Epithelial cell of proximal tubule (primary cell): ENCODE results near the gene FRMPD4. TPM values are rescaled to one million over a fixed set of nuclear protein-coding genes. Genes with fewer than 3 reads are reported as not detected.

Experiments
- DNase-seq: peaks from one replicate; pipeline ENCODE4 v3.0.0-alpha.2; 2011; ENCODE audit warnings: low read depth
- H3K4me3 ChIP-seq: 2 replicates; pipeline ENCODE4 v1.5.1; 2011; ENCODE audit warnings: low read depth, mild to moderate bottlenecking, low read length
- total RNA-seq: library from RNA; depleted of rRNA; stranded (reverse); fragments of >200 nt; gene quantifications from 2 replicates; pipeline ENCODE4 v1.2.3, GENCODE V29; 2015
- TF ChIP-seq, protein P1 (sequence below): conservative IDR thresholded peaks from 2 replicates; pipeline ENCODE4 v1.5.1; 2012; ENCODE audit warnings: low read depth, mild to moderate bottlenecking, low read length

FRMPD4 gene
- total RNA-seq, 1 donor from 2014 or later: 0.06 TPM

DNA sequence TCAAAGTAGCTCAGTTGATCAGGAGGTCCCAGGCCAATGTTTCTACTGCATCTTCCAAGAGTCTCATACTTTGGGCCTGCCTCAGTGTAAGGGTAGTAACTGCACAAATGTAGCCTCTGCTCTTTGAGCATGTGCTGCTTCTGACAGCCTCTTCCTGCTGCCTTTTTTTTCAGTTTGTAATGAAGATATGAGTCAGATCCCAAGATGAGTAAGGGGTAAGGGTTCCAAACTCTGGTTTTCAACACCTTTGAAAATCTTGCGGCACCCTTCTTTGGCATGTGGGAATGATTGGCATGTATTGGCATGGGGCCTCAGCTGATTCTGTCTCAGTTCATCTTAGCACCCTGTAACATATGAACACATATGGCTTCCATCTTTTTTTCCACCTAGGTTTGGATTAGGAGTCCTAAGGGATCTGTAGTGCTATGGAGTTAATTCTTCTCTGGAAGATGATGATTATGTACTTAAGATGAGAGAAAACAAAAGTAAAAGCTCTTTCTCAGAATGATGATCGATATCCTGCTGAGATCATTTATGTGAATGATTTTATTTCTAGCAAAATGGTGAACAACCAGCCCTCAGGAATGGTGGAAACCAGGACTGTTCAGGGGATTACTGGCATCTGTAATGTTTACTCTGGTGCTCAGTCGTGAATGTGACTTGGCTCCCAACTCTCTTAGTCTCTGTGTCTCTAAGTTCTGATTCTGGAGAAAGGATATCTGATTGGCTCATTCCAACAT, 534.3 kb downstream of the FRMPD4 start:
- no peak overlapping the region for H3K4me3 ChIP-seq
- no peak for DNase-seq
- TF ChIP-seq, protein P1, sequence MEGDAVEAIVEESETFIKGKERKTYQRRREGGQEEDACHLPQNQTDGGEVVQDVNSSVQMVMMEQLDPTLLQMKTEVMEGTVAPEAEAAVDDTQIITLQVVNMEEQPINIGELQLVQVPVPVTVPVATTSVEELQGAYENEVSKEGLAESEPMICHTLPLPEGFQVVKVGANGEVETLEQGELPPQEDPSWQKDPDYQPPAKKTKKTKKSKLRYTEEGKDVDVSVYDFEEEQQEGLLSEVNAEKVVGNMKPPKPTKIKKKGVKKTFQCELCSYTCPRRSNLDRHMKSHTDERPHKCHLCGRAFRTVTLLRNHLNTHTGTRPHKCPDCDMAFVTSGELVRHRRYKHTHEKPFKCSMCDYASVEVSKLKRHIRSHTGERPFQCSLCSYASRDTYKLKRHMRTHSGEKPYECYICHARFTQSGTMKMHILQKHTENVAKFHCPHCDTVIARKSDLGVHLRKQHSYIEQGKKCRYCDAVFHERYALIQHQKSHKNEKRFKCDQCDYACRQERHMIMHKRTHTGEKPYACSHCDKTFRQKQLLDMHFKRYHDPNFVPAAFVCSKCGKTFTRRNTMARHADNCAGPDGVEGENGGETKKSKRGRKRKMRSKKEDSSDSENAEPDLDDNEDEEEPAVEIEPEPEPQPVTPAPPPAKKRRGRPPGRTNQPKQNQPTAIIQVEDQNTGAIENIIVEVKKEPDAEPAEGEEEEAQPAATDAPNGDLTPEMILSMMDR: no peak

DNA sequence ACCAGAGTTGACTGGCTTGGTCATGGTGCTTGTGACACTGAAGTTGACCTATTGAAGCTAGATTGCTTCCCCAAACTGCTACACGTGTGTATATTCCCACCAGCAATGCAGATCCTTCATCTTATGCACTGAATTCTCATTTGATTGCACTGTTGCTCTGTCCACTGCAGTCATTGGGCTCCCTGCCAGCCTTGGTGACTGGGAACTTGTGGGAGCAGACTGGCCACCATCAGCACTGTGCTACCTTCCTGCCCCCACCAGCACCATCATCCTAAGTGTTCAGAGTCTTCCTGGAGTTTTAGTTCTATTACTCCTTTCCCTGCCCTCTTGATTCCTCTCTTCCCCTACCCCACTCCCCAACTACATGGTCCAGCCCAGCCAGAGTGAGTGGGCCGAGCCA, 535.2 kb downstream of the FRMPD4 start:
- H3K4me3 ChIP-seq: no peak overlapping the region
- DNase-seq: no peak
- TF ChIP-seq, protein P1: no peak

DNA sequence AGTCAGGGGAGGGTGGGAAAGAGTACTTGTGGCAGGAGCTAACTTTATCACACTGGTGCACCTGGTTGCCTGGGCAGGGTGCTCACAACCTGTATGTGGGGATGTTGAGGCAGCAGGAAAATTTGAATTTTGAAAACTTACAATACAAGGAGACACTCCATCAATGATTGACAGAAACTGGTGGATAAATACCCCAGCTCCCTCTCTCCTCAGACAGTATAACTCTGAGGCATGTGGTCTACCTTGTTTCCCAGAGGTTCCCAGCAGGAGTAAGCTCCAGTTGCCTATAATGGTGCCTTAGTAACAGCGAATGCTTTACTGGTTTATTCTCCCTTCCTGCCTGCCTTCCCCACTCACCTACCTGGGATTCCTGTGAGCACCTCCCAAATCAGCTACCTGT, 541.2 kb downstream of the FRMPD4 start:
- H3K4me3 ChIP-seq: no peak overlapping the region
- no peak for DNase-seq
- TF ChIP-seq, protein P1: no peak

DNA sequence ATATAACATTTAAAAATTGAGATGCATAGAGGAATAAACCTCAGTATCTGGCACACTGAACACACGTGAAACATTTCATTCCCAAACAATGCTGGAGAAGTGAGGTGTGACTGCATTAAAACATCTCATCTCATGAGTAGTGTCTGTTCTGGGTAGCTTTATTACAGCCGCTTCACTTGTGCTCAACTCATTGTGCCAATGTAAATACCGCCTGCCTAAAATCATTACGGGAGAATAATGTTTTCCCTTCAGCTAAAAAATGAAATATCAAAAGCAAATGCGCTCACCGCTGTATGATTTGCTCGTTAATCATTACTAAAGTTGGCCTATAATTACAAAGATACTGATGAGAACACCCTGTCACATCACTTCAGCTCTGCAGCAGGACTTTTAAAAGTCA, 542.8 kb downstream of the FRMPD4 start:
- no peak for DNase-seq
- TF ChIP-seq, protein P1: no peak
- H3K4me3 ChIP-seq: no peak overlapping the region

DNA sequence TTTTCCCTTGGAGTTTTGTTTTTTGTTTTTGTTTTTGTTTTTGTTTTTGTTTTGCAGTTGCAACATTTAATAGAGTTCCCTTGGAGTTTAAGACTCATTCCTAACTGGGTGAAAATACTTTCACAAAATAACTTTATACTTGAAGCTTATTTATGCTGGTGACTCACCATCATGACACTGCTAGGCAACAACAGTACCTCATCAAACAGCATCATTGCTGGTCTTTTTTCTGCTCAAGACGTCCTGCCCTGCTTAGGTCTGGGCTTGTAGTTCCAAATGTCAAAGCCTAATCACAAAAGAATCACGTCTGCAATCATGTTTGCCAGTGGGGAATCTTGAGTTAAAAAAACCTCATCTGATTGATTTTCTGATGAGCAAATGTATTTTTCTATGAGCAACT, 547.3 kb downstream of the FRMPD4 start:
- DNase-seq: no peak
- TF ChIP-seq, protein P1: no peak

DNA sequence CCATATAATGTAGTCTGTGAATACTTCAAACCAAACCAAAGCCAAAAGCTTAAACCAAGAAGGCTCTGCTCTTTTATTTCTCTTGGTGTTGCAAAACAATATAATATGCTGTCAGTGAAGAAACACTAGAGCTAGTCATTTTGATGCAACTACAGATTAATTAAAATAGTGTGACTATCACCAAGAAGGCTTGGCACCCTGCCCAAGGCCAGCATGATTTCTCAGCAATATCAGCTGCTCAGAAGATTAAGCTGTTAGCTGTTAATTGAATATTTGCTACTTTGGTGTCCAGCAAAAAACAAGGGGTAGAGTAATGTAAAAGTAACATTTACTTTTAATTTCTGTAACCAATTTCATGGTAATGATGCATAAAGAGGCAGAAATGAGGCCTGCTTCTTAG, 548.1 kb downstream of the FRMPD4 start:
- no peak overlapping the region for H3K4me3 ChIP-seq
- TF ChIP-seq, protein P1: no peak
- no peak for DNase-seq

More for the DNA sequence above, 547.3 kb downstream of the FRMPD4 start:
- no peak overlapping the region for H3K4me3 ChIP-seq

DNA sequence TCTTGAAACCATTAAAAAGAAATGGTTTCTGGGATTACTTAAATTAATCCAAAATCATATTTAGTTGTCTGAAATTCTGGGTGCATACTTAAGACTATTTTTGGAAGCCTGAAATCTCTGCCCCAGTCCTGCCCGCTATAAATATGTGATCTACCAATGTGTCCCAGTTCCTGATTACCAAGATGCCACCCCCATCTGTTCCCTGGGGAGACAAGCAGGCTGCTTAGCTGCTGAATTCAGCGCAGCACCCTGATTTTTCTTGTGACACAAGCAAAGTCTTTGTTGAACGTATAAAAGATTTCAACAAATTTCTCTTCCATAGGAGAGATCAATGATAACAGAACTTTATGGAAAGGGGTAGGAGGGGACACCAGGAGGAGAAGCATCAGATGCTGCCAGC, 552.4 kb downstream of the FRMPD4 start:
- no peak for DNase-seq
- TF ChIP-seq, protein P1: no peak
- no peak overlapping the region for H3K4me3 ChIP-seq
